Neuron (in vitro differentiated cells): ENCODE data around the gene KEAP1.
A peak's percentile ranks its signal among the peaks of the same experiment; 100 is the strongest.
"Not testable (repeated sequence)": the region's sequence is repeated elsewhere in the genome, so short reads cannot be mapped to it uniquely, and the experiment has no call there.

ENCODE experiments used
- H2AFZ ChIP-seq: one replicate; pipeline ENCODE4 v1.6.1; 2013; ENCODE audit warnings: low read depth, mild to moderate bottlenecking, inconsistent platforms, low read length, moderate library complexity
- H3K27me3 ChIP-seq: one replicate; pipeline ENCODE4 v1.6.1; 2013; ENCODE audit warnings: low read length; ENCODE audit not compliant: insufficient read depth
- H3K36me3 ChIP-seq: one replicate; pipeline ENCODE4 v1.6.1; 2013; ENCODE audit warnings: low read length; ENCODE audit not compliant: insufficient read depth
- H3K4me1 ChIP-seq: one replicate; pipeline ENCODE4 v1.6.1; 2013; ENCODE audit warnings: low read length; ENCODE audit not compliant: insufficient read depth
- H3K4me3 ChIP-seq: 2 replicates; pipeline ENCODE4 v1.5.1; 2013; ENCODE audit warnings: mild to moderate bottlenecking, low read length, moderate library complexity
- H3K9me3 ChIP-seq: one replicate; pipeline ENCODE4 v1.6.1; 2013; ENCODE audit warnings: low read length

The KEAP1 gene

DNA sequence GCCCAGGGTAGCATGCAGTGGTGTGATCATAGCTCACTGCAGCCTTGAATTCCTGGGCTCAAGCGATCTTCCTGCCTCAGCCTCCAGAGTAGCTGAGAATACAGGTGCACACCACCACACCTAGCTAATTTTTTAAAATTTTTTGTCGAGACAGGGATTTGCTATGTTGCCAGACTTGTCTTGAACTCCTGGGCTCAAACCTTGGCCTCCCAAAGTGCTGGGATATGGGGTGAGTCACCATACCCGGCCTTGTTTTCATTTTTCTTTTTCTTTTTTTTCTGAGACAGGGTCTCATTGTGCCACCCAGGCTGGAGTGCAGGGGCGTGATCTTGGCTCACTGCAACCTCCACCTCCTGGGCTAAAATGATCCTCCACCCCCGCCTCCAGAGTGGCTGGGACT is 38.7 kb downstream of the KEAP1 start:
- Histone ChIP-seq H3K4me3 (no peak overlapping the region), H2AFZ (no peak overlapping the region), H3K27me3 (no peaks in the 10 kb centered on the region), H3K36me3 (no peaks in the 10 kb centered on the region), H3K9me3 (no peaks in the 10 kb centered on the region), H3K4me1 (peaks cover 4% of the 10 kb centered on the region)

- Histone ChIP-seq H3K27me3 (no peaks in the 10 kb centered on the region), H2AFZ (no peak overlapping the region), H3K9me3 (no peaks in the 10 kb centered on the region), H3K36me3 (no peaks in the 10 kb centered on the region), H3K4me3 (no peak overlapping the region), H3K4me1 (peaks cover 4% of the 10 kb centered on the region)
These were observed 40.6 kb downstream of the KEAP1 start for GRCh38 chr19:10462557-10462956.

DNA sequence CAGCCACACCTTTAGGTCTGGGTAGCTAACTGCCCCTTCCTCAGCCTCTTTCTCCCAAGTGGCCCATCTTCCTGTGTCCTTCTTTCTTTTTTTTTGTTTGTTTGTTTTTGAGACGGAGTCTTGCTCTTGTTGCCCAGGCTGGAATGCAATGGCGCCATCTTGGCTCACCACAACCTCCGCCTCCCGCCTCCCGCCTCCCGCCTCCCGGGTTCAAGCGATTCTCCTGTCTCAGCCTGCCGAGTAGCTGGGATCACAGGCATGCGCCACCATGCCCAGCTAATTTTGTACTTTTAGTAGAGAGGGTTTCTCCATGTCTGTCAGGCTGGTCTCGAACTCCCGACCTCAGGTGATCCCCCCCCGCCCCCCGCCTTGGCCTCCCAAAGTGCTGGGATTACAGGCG is 41.1 kb downstream of the KEAP1 start:
- H3K27me3 ChIP-seq, H3K36me3 ChIP-seq, H3K4me1 ChIP-seq, H3K9me3 ChIP-seq: not testable (repeated sequence)
- peak overlapping the region; percentile 38 for H3K4me3 ChIP-seq
- H2AFZ ChIP-seq, result peak overlapping the region; percentile 39

DNA sequence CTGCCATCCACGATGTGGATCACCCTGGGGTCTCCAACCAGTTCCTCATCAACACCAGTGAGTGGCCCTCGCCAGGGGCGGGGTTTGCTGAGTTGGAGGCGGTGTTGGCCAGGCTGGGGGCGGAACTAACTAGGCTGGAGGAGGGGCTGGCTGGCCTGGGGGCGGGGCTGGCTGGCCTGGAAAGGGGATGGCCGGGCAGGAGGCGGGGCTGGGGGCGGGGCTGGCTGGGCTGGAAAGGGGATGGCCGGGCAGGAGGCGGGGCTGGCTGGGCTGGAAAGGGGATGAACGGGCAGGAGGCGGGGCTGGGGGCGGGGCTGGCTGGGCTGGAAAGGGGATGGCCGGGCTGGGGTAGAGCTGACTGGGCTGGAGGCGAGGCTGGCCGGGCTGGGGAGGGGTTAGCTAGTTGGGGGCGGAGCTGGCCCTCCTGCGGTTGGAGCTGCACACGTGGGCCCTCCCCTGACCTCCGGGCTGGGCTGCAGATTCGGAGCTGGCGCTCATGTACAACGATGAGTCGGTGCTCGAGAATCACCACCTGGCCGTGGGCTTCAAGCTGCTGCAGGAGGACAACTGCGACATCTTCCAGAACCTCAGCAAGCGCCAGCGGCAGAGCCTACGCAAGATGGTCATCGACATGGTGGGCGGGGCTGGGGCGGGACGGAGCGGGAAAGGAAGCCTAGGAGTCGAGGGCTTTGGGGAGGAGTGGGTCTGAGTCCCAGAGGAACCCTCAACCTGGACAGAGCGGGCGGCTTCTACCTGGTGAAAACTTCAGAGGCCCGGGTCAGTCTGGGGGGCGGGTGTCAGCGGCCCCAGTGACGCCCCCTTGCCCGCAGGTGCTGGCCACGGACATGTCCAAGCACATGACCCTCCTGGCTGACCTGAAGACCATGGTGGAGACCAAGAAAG is 41.9 kb downstream of the KEAP1 start:
- peaks cover 4% of the 10 kb centered on the region for H3K4me1 ChIP-seq
- no peaks in the 10 kb centered on the region for H3K36me3 ChIP-seq
- peak overlapping the region; percentile 38 for H3K4me3 ChIP-seq
- H2AFZ ChIP-seq, result peak overlapping the region; percentile 39
- H3K27me3 ChIP-seq, result no peaks in the 10 kb centered on the region
- H3K9me3 ChIP-seq, result no peaks in the 10 kb centered on the region

GRCh38 chr19:10460714-10461046 is 42.5 kb downstream of the KEAP1 start:
- no peaks in the 10 kb centered on the region for H3K27me3 ChIP-seq
- no peak overlapping the region for H2AFZ ChIP-seq
- H3K9me3 ChIP-seq, result no peaks in the 10 kb centered on the region
- no peaks in the 10 kb centered on the region for H3K36me3 ChIP-seq
- H3K4me1 ChIP-seq, result peaks cover 4% of the 10 kb centered on the region
- no peak overlapping the region for H3K4me3 ChIP-seq

- H3K9me3 ChIP-seq, H3K36me3 ChIP-seq, H3K4me3 ChIP-seq, H2AFZ ChIP-seq, H3K27me3 ChIP-seq: not testable (repeated sequence)
- peaks cover 16% of the 10 kb centered on the region for H3K4me1 ChIP-seq
These were observed 44.4 kb downstream of the KEAP1 start for GRCh38 chr19:10458733-10459132.

DNA sequence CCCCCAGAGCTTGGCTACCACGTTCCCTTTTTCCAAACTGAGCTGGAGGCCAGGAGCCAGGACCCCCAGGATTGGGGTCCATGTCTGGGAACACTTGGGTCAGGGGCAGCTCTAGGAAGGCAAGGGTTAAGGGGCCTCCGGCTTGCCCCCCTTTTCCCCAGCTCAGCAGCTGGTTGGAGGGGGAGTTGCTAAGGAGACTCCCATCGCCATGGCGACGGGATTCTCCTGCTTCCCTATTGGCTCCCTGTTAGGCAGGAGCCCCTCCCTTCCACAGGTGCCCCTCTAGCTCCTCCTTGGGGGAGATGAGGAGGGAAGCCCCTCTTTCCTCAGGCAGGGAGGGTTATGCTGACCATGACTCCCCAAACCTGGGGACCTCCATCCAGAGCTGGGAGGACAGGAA is 48.9 kb downstream of the KEAP1 start:
- H2AFZ ChIP-seq, result no peak overlapping the region
- no peaks in the 10 kb centered on the region for H3K36me3 ChIP-seq
- H3K27me3 ChIP-seq, result no peaks in the 10 kb centered on the region
- H3K4me1 ChIP-seq, result peaks cover 22% of the 10 kb centered on the region
- H3K9me3 ChIP-seq, result no peaks in the 10 kb centered on the region
- H3K4me3 ChIP-seq, result no peak overlapping the region

DNA sequence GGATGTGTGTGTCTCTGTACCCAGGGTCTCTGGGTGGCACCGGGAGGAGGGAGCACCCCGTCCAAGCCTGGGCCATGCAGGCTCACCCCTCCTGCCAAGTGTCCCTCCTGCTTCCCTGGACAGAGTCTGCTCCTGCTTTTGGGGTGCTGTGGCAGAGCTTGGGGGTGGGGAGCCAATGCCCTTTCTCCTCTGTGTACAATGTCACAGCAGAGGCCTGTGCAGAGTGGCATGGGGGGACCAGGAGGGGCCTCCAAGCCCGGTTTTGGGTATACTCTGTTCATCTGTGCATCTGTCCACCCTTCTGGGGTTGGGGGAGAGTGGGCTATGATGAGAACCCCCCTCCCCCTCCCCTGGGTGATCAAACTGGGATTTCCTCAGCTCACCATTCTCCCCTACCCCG is 49.3 kb downstream of the KEAP1 start:
- H3K36me3 ChIP-seq, result no peaks in the 10 kb centered on the region
- H3K9me3 ChIP-seq, result no peaks in the 10 kb centered on the region
- H2AFZ ChIP-seq, result no peak overlapping the region
- H3K4me3 ChIP-seq, result no peak overlapping the region
- peaks cover 22% of the 10 kb centered on the region for H3K4me1 ChIP-seq
- no peaks in the 10 kb centered on the region for H3K27me3 ChIP-seq

- Histone ChIP-seq H3K4me1 (peaks cover 22% of the 10 kb centered on the region), H3K27me3 (no peaks in the 10 kb centered on the region), H3K4me3 (no peak overlapping the region), H3K36me3 (no peaks in the 10 kb centered on the region), H3K9me3 (no peaks in the 10 kb centered on the region), H2AFZ (no peak overlapping the region)
These were observed 50.2 kb downstream of the KEAP1 start for GRCh38 chr19:10452726-10453618.

GRCh38 chr19:10450853-10451609 is 52.1 kb downstream of the KEAP1 start:
- Histone ChIP-seq H3K4me3 (no peak overlapping the region), H3K27me3 (no peaks in the 10 kb centered on the region), H3K4me1 (peaks cover 22% of the 10 kb centered on the region), H3K9me3 (no peaks in the 10 kb centered on the region), H2AFZ (no peak overlapping the region), H3K36me3 (no peaks in the 10 kb centered on the region)

- Histone ChIP-seq H3K9me3 (no peaks in the 10 kb centered on the region), H3K4me3 (no peak overlapping the region), H3K36me3 (no peaks in the 10 kb centered on the region), H2AFZ (no peak overlapping the region), H3K27me3 (no peaks in the 10 kb centered on the region), H3K4me1 (peaks cover 22% of the 10 kb centered on the region)
These were observed 52.8 kb downstream of the KEAP1 start for GRCh38 chr19:10450191-10450852.

DNA sequence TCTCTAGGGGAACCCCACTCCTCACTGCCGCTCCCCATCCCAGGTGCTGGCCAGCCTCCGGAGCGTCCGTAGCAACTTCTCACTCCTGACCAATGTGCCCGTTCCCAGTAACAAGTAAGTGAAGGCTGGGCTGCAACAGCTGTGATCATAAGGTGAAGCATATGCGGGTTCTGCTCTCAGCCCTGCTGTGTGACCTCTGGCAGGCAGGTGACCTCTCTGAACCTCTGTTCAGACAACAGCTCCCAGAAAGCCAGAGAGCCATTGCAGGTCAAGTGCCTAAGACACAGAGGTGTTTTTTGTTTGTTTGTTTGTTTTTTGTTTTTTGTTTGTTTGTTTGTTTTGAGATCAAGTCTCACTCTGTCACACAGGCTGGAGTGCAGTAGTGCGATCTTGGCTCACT is 54.1 kb downstream of the KEAP1 start:
- Histone ChIP-seq H3K4me3 (no peak overlapping the region), H3K4me1 (peaks cover 13% of the 10 kb centered on the region), H2AFZ (no peak overlapping the region), H3K9me3 (no peaks in the 10 kb centered on the region), H3K27me3 (no peaks in the 10 kb centered on the region), H3K36me3 (no peaks in the 10 kb centered on the region)
